Measurements from ENCODE around the gene NCF4. TPM values are rescaled to one million over a fixed set of nuclear protein-coding genes. Genes with fewer than 3 reads are reported as not detected.
A peak's percentile ranks its signal among the peaks of the same experiment; 100 is the strongest.

The NCF4 gene
- total RNA-seq, 1 donor from 2014 or later = 13.7 TPM

GRCh38 chr22:36872084-36872483 lies 11.3 kb downstream of the NCF4 start:
- intact Hi-C loops (cut with DNase I) = loop anchor here (10.0 kb wide), 1 partner anchor 93 kb away; no protein-coding TSS in a partner anchor
- no peak for DNase-seq (ENCODE audit: low spot score in 2 of 2)
- TF ChIP-seq CTCF (IDR thresholded peaks at IDR 0.05) = no peak
- no peak overlapping the region for H3K4me3 ChIP-seq
- H3K27me3 ChIP-seq = no peaks in the 10 kb centered on the region
- H3K4me1 ChIP-seq = no peaks in the 10 kb centered on the region
- H3K27ac ChIP-seq = no peak overlapping the region
- H3K36me3 ChIP-seq = no peaks in the 10 kb centered on the region
- no peaks in the 10 kb centered on the region for H3K9me3 ChIP-seq

GRCh38 chr22:36872866-36873498 lies 12.2 kb downstream of the NCF4 start:
- Histone ChIP-seq H3K36me3 (no peaks in the 10 kb centered on the region), H3K27ac (no peak overlapping the region), H3K27me3 (no peaks in the 10 kb centered on the region), H3K4me3 (no peak overlapping the region), H3K4me1 (no peaks in the 10 kb centered on the region), H3K9me3 (no peaks in the 10 kb centered on the region)
- no peak for TF ChIP-seq CTCF (IDR thresholded peaks at IDR 0.05)
- no peak for DNase-seq (ENCODE audit: low spot score in 2 of 2)
- intact Hi-C loops (cut with DNase I) = loop anchor here (10.0 kb wide), 1 partner anchor 92 kb away; no protein-coding TSS in a partner anchor

- no peak overlapping the region for H3K27ac ChIP-seq
- H3K9me3 ChIP-seq = no peaks in the 10 kb centered on the region
- no peak for DNase-seq (ENCODE audit: low spot score in 2 of 2)
- no peaks in the 10 kb centered on the region for H3K36me3 ChIP-seq
- no peaks in the 10 kb centered on the region for H3K4me1 ChIP-seq
- no peak overlapping the region for H3K4me3 ChIP-seq
- no peaks in the 10 kb centered on the region for H3K27me3 ChIP-seq
- intact Hi-C loops (cut with DNase I) = loop anchor here (10.0 kb wide), 1 partner anchor 91 kb away; no protein-coding TSS in a partner anchor
- peak in 2 of 3 experiments; percentile 9 to 11 for TF ChIP-seq CTCF (IDR thresholded peaks at IDR 0.05)
Measured at GRCh38 chr22:36873614-36874308, 13.0 kb downstream of the NCF4 start.

GRCh38 chr22:36874309-36874696 lies 13.5 kb downstream of the NCF4 start:
- TF ChIP-seq CTCF (IDR thresholded peaks at IDR 0.05) = no peak
- H3K4me3 ChIP-seq = no peak overlapping the region
- intact Hi-C loops (cut with DNase I) = loop anchor here (10.0 kb wide), 1 partner anchor 90 kb away; no protein-coding TSS in a partner anchor
- no peaks in the 10 kb centered on the region for H3K36me3 ChIP-seq
- no peaks in the 10 kb centered on the region for H3K9me3 ChIP-seq
- no peak overlapping the region for H3K27ac ChIP-seq
- H3K27me3 ChIP-seq = no peaks in the 10 kb centered on the region
- H3K4me1 ChIP-seq = no peaks in the 10 kb centered on the region
- no peak for DNase-seq (ENCODE audit: low spot score in 2 of 2)

GRCh38 chr22:36874736-36875135 lies 13.9 kb downstream of the NCF4 start:
- DNase-seq (ENCODE audit: low spot score in 2 of 2) = no peak
- no peak overlapping the region for H3K27ac ChIP-seq
- H3K4me3 ChIP-seq = no peak overlapping the region
- TF ChIP-seq CTCF (IDR thresholded peaks at IDR 0.05) = no peak
- H3K9me3 ChIP-seq = no peaks in the 10 kb centered on the region
- no peaks in the 10 kb centered on the region for H3K27me3 ChIP-seq
- H3K4me1 ChIP-seq = no peaks in the 10 kb centered on the region
- H3K36me3 ChIP-seq = no peaks in the 10 kb centered on the region
- intact Hi-C loops (cut with DNase I) = loop anchor here (10.0 kb wide), 1 partner anchor 90 kb away; no protein-coding TSS in a partner anchor

All from ascending aorta (tissue), 2 donors.